GM19455 (cell line): Measurements from ENCODE around the gene FEN1.
A peak's percentile ranks its signal among the peaks of the same experiment; 100 is the strongest.

ENCODE experiments used
- ATAC-seq: cut with Tn5 transposase; IDR thresholded peaks from one replicate; pipeline ENCODE4 v1.9.1; 2021; ENCODE audit not compliant: unreplicated experiment

The FEN1 gene

DNA sequence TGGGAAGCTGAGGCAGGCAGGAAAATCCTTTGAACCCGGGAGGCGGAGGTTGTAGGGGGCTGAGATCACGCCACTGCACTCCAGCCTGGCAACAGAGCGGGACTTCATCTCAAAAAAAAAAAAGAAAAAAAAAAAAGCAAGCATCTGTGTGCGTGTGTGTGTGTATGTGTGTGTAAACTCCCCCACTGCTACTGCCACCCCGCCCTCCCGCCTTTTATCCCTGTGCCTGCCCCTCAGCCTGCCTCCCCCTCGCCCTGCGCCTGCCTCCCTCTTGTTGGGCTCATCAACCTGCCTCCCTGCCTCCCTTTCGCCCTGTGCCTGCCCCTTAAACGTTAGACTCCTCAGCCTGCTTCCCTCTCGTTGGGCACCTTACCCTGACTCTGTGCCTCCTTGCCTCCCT is 18.3 kb upstream of the FEN1 start:
- ATAC-seq, result no peak

DNA sequence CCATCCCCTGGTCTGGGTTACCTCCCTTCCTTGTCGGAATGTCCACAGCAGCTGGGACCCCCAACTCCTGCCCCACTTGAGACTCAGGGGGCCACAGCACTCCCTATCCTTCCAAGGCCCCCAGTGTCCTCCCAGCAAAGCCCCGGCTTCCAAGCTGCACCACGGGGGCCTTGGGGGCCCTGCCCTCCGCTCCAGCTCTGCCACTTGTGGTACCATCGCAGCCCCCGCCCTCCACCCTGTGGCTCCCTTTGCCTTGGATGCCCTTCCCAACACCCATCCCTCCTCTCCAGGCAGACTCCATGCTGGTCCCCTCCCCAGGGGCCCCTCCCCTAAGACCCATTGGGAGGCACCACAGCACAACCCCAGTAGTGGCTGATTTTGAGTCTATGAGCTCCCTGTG is 17.6 kb upstream of the FEN1 start:
- no peak for ATAC-seq

DNA sequence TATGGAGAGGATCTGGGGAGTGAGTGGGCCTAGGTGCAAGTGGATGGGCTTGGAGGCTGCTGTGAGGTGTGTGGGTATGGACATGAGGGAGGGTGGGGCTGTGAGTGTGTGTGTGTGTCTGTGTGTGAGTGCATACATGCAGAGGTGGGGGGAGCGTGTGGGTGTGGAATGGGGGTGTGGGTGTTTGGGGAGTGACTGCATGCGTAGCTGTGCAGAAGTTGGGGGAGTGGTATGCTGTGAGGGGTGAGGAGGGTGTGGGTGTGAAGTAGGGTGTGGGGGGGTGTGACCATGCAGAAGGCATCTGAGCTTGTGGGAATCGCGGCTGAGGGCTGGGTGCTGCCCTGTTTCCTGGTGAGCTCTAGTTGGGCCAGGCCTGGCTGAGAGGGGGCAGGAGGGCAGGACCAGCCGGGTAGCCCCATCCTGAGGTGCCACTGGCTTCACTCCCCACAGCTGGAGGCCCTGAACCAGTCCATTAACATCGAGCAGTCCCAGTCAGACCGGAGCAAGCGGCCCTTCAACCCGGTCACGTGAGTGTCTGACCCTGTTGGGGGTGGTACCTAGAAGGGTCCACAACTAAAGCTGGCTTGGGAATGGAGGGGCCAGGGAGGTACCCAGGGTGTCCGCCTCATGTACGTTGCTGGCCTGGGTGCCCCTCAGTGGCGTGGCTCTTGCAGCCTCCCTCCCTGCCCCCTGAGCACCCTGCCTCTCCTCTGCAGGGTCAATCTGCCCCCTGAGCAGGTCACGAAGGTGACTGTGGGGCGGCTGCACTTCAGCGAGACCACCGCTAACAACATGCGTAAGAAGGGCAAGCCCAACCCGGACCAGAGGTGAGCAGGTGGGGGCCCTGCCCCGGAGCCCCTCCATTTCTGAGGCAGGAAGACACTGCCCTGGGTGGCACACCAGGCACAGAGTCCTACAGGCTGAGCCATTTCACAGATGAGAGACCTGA is 16.8 kb upstream of the FEN1 start:
- no peak for ATAC-seq

DNA sequence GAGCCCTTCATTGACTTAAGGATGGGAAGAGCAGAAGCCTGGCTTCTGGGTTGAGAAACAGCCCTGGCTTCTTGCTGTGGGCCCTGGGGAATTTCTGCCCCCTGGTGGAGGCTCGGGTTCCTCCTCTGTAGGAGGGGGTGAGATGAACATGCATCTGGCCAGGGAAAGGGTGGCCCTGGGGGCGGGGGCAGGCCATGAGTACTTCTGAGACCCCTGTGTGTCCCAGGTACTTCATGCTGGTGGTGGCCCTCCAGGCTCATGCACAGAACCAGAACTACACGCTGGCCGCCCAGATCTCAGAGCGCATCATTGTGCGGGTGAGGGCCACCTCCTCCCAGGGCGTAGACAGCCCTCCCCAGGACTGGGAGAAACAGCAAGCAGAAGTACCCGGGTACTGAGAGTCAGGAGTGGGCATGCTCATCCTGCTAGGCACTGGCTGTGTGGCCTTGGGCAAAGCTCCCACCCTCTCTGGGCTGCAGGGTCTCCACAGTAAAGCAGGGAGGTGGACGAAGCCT is 16.1 kb upstream of the FEN1 start:
- no peak for ATAC-seq

DNA sequence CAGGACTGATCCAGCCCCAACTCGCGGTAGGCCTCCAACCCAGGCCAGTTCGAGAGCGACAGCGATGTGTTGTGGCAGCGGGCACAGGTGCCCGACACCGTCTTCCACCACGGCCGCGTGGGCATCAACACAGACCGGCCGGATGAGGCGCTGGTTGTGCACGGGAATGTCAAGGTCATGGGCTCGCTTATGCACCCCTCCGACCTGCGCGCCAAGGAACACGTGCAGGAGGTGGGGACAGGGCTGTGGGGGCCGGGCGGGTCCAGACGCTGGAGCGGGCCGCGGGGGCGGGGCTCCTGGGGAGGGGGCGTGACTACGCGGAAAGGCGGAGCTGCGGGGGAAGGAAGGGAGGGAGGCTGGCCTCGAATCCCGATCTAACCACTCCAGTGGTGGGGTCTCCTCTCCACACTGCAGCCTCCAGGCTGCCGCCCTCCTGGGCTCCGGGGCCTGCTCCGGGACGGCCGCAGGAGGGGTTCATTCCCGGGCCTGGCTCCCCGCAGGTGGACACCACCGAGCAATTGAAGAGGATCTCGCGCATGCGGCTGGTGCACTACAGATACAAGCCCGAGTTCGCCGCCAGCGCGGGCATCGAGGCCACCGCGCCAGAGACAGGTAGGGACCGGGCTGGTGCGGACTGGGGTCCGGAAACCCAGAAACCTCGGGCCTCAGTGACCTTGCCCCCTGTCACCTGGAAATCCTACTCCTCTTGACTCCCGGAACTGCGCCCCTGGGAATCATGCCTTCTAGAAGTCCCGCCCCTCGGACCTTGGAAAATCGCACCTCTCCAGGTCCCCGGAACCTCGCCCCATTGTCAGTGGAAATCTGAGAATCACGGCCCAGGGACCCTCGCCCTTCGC is 15.2 kb upstream of the FEN1 start:
- no peak for ATAC-seq

DNA sequence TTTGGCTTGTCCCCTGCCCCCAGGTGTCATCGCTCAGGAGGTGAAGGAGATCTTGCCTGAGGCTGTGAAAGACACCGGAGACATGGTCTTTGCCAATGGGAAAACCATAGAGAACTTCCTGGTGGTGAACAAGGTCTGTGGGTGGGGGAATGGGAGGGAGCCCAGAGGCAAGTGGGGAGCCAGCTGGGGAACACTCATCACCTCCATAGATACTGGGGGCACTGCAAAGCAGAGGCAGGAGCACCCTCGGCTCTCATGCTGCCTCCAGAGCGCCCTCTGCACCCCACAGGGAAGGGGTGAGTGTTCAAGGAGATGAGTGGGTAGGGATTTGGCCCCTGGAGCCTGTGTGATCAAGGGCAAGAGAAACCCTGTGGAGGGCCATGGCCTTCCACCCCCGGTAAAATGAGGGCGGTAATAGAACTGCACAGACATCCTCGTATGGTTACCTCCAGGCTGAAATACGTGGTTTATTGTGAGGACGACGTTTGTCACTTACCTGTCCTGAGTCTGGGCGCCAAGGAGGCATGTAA is 14.3 kb upstream of the FEN1 start:
- ATAC-seq, result no peak

DNA sequence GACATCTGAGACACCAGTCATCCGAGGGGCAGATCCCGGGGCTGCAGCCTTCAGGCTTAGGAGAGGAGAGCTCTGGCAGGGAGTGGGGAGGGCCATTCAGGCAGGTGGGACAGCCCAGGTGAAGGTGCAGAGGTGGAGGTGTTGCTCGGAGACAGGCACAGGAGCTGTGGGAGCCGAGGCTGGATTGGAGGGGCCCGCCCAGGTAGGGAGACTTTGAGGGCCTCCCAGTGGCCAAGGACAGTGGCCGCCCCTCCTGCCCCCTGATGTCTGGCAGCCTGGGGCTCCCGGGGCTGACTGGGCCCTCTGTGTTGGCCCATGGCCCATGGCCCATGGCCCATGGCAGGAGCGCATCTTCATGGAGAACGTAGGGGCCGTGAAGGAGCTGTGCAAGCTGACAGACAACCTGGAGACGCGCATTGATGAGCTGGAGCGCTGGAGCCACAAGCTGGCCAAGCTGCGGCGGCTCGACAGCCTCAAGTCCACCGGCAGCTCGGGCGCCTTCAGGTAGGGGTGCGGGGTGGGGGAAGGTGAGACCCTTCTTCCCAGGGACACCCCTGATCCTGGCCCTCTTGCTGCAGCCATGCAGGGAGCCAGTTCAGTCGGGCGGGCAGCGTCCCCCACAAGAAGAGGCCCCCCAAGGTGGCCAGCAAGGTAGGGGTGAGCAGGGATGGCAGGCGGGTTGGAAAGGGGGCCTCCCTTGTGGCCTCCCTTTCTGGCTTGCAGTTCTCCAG is 13.6 kb upstream of the FEN1 start:
- ATAC-seq, result no peak

DNA sequence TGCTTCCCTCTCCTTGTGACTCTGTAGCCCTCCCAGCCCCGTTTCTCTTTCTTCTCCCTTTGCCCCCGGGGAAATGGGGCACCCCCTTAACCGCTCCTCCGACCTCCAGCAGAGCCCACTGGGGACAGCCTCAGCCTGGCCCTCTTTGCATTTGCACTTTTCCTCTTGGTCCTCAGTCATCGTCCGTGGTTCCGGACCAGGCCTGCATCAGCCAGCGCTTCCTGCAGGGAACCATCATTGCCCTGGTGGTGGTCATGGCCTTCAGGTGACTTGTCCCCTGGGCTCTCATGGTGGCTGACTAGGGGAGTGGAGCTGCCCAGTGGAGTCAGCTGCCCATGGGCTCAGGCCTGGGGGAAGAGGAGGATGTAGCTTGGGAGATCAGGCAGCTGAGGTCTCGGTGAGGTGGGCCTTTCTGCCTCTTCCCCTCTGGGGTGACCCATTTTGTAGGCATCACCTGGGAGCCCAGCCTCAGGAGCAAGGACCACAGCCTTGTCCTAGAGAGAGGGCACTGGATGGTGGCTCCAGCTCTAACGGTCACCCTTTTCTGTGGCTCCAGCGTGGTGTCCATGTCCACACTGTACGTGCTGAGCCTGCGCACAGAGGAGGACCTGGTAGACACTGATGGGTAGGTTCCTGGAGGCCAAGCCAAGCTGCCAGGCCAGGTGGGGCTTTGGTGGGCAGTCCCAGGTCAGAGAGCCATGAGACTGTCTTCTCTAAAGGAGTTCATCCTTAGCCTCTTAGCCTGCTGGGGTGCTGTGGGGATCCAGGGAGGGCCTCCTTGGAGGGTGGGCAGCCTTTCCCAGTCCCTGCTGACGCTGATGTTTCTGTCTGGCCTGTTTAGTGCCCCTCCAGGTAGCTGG is 12.8 kb upstream of the FEN1 start:
- no peak for ATAC-seq

DNA sequence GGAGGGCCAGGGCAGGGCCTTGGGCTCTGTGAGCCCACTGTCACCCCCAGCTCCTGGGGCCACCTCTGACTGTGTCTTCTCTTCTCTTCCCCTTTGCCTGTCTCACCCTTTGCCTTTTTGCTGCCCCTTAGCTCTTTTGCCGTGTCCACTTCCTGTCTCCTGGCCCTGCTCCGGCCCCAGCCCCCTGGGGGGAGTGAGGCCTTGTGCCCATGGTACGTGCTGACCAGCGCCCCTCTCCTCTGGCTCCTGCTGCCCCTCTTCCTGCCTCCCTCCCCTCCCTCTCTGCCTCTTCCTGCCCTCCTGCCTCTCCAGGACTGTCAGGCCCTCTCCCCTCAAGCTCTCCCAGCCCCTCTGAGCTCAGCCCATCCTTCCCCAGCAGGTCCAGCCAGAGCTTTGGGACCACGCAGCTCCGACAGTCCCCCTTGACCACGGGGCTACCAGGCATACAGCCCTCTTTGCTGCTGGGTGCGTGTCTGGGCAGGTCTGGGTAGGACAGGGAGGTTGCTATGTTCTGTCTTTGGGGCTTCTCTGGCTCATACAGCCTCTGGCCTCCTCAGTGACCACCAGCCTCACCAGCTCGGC is 12.0 kb upstream of the FEN1 start:
- ATAC-seq, result no peak

DNA sequence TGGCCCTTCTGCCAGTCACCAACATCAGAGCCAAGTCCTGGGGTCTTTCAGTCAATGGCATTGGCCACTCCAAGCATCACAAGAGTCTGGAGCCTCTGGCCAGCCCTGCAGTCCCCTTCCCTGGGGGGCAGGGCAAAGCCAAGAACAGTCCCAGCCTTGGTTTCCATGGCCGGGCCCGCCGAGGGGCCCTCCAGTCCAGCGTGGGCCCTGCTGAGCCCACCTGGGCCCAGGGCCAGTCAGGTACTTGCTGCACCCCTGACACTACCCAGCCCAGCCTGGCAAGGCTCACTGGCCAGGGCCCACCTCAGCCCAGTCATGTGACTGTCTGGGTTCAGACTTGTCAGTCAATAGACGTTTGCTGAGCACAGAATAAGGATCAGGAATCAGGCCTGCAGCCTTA is 11.1 kb upstream of the FEN1 start:
- ATAC-seq, result no peak

DNA sequence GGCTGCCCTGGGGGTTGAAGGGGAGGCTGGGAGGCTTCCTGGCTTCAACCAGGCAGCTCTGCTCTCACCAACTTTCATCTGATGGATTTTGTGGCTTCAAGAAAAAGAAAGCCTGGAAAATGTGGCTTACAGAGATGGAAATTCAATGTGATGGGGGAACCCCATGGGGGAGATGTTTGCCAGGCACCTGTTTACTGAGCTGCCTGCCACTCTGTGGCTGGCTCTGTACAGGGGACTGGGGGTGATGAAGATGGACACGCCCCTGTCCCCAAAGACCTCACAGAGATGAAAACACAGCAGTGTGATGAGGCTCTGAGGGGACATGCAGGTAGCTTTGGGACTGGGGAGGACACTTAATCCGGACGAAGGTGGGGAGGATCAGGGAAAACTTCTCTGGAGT is 10.4 kb upstream of the FEN1 start:
- no peak for ATAC-seq

DNA sequence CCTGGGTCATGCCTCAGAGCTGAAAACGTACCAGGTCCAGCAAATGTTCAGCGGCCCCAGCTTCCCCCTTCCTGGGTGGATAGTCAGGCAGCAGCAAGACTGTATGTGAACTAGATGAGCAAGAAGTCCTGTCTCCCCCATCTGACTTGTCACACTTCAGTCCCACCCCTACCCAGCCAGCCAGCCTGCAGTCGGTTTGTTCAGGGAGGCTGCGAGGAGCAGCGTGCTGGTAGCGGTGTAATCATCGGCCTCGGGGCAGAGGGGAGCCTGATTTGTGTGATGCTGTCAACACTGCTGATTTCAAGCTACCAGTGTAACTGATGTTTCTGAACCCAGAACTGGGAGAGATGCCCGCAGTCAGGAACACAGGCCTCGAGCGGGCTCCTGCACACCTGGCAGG is 9.9 kb upstream of the FEN1 start:
- no peak for ATAC-seq

DNA sequence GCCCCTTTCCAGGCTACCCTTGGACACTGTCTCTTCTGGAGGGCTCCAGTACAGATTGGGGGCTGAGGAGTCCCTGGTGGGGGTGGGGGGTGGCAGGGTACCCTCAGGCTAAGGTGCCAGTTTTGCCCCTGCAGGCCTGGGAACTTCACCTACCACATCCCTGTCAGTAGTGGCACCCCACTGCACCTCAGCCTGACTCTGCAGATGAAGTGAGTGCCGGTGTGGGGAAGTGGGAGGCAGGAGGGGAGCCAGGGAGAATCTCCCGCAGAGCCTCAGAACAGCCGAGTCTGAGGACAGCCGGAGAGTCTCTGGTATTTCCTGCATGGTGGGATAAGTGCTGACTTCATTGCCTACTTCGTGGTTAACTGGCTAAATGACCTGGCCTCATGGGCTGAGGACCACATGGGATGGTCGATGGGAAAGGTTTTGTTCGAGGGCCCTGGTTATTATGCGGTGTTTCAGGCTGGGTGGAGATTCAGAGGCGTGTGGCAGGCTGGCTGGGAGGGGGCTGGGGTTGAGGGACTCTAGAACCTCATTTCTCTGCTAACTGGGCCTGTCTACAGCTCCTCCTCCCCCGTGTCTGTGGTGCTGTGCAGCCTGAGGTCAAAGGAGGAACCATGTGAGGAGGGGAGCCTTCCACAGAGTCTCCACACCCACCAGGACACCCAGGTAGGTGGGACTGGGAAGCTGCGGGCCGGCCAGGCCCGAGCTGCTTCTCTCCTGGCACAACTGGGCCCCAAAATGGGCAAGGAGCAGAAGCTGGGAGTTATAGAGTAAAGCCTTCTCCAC is 8.8 kb upstream of the FEN1 start:
- ATAC-seq, result no peak

DNA sequence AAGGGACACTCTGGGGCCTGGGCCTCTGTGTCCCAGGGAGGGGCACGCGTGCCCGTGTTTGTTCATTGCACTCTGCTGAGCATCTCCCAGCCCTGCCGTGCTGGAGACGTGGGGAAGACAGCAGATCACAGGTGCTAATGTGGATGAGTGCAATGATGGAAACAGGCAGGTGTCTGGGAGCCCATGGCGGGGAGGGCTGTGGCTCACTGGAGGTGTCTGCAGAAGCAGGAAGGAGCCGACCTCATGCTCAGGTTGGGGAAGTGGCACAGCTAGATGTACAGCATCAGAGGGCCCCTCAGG is 8.3 kb upstream of the FEN1 start:
- no peak for ATAC-seq

DNA sequence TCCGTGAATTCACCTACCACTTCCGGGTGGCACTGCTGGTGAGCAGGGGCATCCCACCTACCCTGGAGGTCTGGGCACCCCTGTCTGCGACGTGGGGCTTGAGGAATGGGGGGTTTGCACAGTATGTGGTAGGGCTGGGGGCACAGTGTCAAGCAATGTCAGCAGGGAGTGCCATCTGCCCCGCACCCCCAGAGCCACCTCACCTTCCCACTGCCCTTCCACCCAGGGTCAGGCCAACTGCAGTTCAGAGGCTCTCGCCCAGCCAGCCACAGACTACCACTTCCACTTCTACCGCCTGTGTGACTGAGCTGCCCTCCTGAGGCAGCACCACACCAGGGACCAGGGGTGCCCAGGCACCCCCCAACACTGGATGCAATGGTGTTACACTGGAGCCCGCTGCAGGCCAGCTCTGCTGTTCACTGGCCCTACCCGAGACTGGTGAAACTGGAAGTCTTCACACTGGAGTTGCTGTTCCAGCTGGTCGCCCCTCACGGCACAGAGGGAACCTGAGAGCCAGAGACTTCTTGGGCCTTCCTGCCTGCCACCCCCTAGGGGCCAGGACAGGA is 6.8 kb upstream of the FEN1 start:
- ATAC-seq, result no peak

DNA sequence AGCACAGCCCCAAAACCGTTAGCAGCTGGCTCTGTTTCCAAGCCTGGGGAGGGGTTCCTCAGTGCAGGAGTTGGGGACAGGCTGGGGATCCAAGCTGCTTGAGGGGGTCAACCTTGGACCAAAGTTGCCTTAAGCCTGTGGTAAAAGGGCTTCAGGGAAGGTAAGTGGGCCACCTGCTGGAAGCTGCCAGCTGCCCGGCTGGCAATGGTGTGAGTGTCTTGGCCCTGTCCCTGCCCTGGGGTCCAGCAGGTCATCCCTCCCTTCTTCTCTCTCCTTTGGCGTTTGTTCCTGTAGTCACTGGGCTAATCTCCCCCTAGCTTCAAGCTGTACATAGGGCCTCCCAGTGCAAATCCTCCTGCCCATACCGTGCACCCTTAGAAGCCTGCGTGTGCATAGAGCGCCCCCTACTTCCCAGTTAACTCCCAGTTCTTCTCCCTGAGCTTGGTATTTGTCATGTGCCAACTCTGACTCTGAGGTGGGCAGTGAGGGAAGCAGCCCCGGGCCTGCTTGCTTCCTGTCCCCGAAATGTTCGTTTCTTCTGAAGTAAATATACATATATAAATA is 4.7 kb upstream of the FEN1 start:
- ATAC-seq, result no peak

DNA sequence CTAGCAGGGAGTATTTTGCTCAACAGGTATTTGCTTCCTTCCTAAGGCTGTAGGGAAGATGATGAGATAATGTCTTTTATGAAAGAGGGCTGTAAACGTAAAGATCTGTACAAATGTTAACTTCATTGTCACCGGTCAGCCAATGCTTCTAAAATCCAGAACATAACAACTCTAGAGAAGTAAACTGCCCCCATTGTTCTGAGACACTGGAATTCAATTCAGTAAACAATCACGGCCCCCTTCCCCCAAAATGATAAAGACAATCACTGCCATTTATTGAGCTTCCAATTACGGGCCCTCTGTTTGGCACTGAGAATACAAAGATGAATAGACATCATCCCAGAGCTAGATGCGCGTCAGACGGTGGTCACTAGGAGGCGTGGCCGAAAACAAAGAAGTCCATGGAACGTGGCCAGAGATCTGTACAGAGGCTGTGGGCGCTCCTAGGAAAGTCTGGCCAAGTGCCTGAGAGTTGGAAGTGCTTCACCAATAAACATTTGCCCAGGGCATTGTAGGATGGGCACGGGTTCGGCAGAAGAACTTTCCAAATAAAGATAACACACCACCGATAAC is 888 bp upstream of the FEN1 start:
- ATAC-seq, result peak; percentile 34
